Neural progenitor cell (in vitro differentiated cells): ENCODE results near the gene AMOTL2.

Source experiments
- EZH2 ChIP-seq: fragments of 200-600 bp; sonication (generic); IDR thresholded peaks from 2 replicates; pipeline ENCODE4 v1.6.1; 2017; ENCODE audit warnings: antibody characterized with exemption, mild to moderate bottlenecking, moderate library complexity
- EZH2phosphoT487 ChIP-seq: fragments of 200-600 bp; sonication (generic); IDR thresholded peaks from 2 replicates; pipeline ENCODE4 v1.6.1; 2017; ENCODE audit warnings: antibody characterized with exemption
- TF ChIP-seq, protein P1 (sequence below): fragments of 200-600 bp; sonication (generic); IDR thresholded peaks from 2 replicates; pipeline ENCODE4 v1.5.1; 2017; ENCODE audit warnings: antibody characterized with exemption, mild to moderate bottlenecking

DNA sequence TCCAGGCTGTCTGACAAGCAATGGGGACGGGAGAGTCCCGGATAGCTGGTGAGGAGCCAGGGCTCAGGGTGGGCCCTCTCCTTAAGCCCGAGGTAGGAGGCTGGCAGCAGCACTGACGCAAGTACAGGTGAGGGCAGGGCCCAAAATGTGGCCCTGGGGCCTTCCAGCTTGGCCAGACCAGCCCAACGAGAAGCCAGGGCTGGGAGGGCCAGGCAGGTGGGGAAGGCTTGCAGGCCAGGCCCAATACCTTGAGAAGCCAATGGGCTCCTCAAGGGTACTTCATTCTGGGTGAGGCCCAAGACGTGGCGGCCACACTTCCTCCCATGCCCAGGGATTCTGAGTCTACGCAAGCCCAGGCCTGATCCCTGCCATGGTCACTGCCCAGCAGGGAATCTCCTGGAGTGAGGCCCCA, 37.2 kb downstream of the AMOTL2 start:
- TF ChIP-seq, protein P1, sequence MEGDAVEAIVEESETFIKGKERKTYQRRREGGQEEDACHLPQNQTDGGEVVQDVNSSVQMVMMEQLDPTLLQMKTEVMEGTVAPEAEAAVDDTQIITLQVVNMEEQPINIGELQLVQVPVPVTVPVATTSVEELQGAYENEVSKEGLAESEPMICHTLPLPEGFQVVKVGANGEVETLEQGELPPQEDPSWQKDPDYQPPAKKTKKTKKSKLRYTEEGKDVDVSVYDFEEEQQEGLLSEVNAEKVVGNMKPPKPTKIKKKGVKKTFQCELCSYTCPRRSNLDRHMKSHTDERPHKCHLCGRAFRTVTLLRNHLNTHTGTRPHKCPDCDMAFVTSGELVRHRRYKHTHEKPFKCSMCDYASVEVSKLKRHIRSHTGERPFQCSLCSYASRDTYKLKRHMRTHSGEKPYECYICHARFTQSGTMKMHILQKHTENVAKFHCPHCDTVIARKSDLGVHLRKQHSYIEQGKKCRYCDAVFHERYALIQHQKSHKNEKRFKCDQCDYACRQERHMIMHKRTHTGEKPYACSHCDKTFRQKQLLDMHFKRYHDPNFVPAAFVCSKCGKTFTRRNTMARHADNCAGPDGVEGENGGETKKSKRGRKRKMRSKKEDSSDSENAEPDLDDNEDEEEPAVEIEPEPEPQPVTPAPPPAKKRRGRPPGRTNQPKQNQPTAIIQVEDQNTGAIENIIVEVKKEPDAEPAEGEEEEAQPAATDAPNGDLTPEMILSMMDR = no peak
- no peak for TF ChIP-seq EZH2phosphoT487
- TF ChIP-seq EZH2 = no peak
